Dendritic cell treated with granulocyte-macrophage colony-stimulating factor and Interleukin-4, amounts not matched to agents 40 ng/mL and 50 ng/mL, for 4 days (primary cell): Measurements from ENCODE around the gene BCAS3.

Experiments used
- H3K27ac Mint-ChIP-seq: one replicate; pipeline ENCODE4 v1.8.0; 2022; ENCODE audit warnings: mild to moderate bottlenecking, mixed read lengths
- H3K27me3 Mint-ChIP-seq: one replicate; pipeline ENCODE4 v1.8.0; 2022; ENCODE audit warnings: mild to moderate bottlenecking, mixed read lengths
- H3K36me3 Mint-ChIP-seq: one replicate; pipeline ENCODE4 v1.8.0; 2022; ENCODE audit warnings: low read depth, mixed read lengths
- H3K4me1 Mint-ChIP-seq: one replicate; pipeline ENCODE4 v1.8.0; 2022; ENCODE audit warnings: low read depth, mixed read lengths
- H3K4me3 Mint-ChIP-seq: one replicate; pipeline ENCODE4 v1.8.0; 2022; ENCODE audit warnings: mild to moderate bottlenecking, moderate library complexity, mixed read lengths
- H3K9me3 Mint-ChIP-seq: one replicate; pipeline ENCODE4 v1.8.0; 2022; ENCODE audit warnings: mixed read lengths
- intact Hi-C: fragments of 100-400 bp; cut with micrococcal nuclease; formaldehyde crosslinking; loops from one replicate; pipeline ENCODE4 v1.15.0; 2022

The BCAS3 gene

DNA sequence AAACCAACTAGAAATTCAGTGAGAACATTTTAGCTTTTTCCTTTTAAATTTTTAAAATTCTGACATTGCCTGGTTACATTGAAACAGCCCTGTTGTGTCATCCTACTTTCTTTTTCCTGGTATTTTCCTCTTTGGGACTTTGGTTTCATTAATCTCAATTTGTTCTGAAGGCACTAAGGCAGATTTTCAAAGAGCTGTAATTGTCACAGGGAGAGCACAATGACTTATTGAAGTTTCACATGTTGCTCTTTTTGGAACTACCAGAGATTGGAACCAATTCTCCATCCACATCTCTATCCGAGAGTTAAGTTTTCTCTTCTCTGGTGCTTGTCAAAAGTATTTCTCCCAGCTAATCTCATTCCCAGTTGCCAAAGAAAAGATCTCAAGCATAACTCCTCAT lies 577.3 kb downstream of the BCAS3 start:
- intact Hi-C loops: no loop called here
- Mint-ChIP-seq H3K36me3 (no peaks in the 10 kb centered on the region), H3K4me1 (peaks cover 33% of the 10 kb centered on the region), H3K27me3 (no peaks in the 10 kb centered on the region), H3K9me3 (no peaks in the 10 kb centered on the region), H3K27ac (no peak overlapping the region), H3K4me3 (no peak overlapping the region)

DNA sequence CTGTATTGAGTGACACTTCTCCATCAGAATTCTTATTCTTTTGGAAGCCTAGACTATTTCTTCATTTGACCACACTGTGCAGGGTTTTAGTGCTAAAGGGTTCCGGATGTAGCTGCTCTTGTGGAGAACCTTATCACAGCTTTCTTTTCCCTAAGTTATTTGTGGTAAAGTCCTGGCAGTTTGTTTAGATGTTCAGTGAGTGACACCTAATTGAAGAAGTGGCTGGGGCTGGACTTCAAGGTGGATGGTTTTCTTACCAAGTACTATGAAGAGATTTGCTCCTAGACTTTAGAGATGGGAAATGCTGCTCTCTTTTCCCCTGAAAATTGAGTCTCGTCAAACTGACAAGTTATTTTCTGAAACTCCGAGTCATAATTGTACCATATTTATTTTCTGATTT lies 578.0 kb downstream of the BCAS3 start:
- no peak overlapping the region for H3K4me3 Mint-ChIP-seq
- H3K27me3 Mint-ChIP-seq: no peaks in the 10 kb centered on the region
- no peaks in the 10 kb centered on the region for H3K9me3 Mint-ChIP-seq
- intact Hi-C loops: no loop called here
- H3K36me3 Mint-ChIP-seq: no peaks in the 10 kb centered on the region
- peaks cover 25% of the 10 kb centered on the region for H3K4me1 Mint-ChIP-seq
- H3K27ac Mint-ChIP-seq: no peak overlapping the region

DNA sequence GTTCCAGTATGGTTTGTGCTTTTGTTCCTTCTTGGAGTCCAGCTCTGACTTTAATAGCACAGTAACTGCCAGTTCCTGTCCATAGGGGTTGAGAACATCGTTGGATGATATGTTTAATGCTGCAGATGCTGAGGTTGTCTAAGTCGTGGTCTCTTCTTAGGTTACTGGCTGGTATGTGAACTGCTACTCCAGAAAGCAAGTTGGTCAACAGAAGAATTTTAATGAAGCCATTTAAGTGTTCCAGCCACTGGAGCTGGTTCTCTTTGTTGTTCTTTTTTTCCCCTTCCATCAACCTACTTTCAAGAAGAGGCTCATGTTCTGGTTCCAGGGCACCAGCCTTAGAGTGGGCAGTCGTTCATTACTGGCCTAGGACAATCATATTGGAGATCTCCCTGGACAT lies 581.7 kb downstream of the BCAS3 start:
- no peaks in the 10 kb centered on the region for H3K36me3 Mint-ChIP-seq
- intact Hi-C loops: no loop called here
- no peaks in the 10 kb centered on the region for H3K27me3 Mint-ChIP-seq
- H3K27ac Mint-ChIP-seq: no peak overlapping the region
- peaks cover 6% of the 10 kb centered on the region for H3K4me1 Mint-ChIP-seq
- H3K4me3 Mint-ChIP-seq: no peak overlapping the region
- no peaks in the 10 kb centered on the region for H3K9me3 Mint-ChIP-seq

DNA sequence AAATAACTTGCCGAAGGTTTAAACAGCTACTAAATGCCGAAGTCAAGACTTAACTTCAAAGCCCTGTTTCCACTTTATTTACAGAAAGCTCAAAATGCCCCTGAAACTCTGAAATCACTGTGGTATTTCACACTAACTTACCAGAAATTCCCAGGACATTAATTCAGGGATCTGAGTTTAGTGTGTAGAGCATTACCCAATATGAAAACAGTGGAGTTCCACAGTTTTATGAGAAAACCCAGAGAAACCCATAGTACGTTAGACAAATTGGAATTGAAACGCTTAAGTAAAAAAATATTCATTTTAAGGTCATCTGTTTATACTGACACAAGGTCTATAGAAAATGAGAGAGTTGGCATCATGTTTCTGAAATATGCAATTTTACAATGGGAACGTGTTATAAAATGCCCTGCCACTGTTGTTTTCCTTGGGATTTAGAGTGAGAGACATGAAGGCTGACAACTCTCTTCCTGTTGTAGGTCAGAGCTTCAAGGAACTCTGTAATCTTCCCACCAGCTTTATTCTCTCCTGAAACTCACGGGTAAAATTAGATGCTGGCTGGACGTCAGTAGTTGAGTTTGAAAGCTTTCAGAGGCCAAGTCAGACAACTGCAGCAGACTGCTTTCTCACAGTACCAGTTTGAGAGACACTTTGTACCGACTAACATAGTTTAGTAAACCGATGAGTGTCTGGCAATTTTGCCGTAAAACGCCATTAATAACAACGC lies 582.6 kb downstream of the BCAS3 start:
- peaks cover 2% of the 10 kb centered on the region for H3K4me1 Mint-ChIP-seq
- H3K27me3 Mint-ChIP-seq: no peaks in the 10 kb centered on the region
- intact Hi-C loops: no loop called here
- no peak overlapping the region for H3K4me3 Mint-ChIP-seq
- no peaks in the 10 kb centered on the region for H3K9me3 Mint-ChIP-seq
- H3K27ac Mint-ChIP-seq: no peak overlapping the region
- no peaks in the 10 kb centered on the region for H3K36me3 Mint-ChIP-seq

DNA sequence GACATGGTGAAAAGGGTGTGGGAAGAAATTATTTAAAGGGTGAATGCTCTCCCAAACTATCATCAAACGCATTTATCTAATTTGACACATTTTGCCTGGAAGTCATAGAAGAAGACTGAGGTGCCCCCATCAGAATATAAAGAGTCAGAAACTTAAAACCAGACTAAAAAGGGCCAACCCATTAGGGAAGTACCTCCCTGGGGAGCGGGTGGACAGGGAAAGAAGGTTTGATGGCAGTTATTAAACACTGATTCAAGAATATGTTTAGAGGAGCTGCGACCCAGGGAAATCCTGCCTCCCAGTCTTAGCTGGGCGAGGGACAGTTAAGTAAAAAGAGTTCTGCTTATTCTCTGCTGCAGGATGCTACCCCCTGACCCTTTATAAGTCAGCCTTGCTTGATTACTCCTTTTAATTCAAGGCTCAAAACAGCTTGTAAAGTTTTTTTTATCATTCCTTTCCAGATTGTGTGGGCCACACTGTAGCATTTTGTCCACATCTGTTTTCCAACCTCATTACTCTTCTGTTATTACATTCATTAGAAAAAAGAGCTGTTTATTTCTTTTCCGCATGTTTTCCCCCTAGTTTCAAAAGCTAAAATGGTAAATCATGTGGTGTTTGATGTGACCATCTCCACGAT lies 583.5 kb downstream of the BCAS3 start:
- Mint-ChIP-seq H3K4me3 (no peak overlapping the region), H3K4me1 (no peaks in the 10 kb centered on the region), H3K36me3 (no peaks in the 10 kb centered on the region), H3K27me3 (no peaks in the 10 kb centered on the region), H3K27ac (no peak overlapping the region), H3K9me3 (no peaks in the 10 kb centered on the region)
- intact Hi-C loops: no loop called here

DNA sequence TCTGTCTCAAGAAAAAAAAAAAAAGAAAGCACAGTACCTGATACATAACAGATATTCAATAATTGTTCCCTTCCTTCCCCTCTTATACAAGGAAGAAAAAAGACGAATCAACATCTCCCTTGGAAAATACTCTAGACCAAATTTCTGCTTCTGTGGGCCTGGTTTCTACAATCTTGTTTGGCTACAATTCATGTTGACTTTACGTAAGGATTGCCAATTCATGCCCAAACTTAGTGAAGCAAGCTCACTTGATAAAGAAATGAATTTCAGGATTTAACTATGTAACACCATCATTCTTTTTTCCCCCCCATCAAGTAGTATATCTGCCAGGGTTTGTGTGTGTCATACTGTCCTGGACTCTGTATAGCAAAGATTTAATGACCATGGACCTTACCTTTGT lies 587.7 kb downstream of the BCAS3 start:
- H3K36me3 Mint-ChIP-seq: no peaks in the 10 kb centered on the region
- no peak overlapping the region for H3K27ac Mint-ChIP-seq
- H3K27me3 Mint-ChIP-seq: no peaks in the 10 kb centered on the region
- no peaks in the 10 kb centered on the region for H3K9me3 Mint-ChIP-seq
- H3K4me3 Mint-ChIP-seq: no peak overlapping the region
- intact Hi-C loops: no loop called here
- no peaks in the 10 kb centered on the region for H3K4me1 Mint-ChIP-seq

DNA sequence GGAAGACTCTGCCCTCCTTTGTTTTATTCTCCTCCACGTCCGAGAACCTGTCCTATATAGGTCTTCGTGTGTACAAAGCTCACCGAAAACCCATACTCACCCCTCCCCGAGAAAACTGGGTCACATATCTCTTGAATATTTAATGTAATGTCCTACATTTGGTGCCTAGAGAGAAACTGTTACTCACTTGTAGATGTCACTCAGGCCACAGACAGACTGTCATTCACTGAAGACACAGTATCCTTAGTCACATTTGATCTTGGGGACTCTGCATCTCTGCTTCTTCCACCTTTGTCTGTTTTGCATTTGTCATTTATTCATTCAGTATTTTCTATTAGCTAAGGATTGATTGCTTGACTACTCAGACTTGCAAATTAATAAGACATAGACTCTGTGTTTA lies 590.2 kb downstream of the BCAS3 start:
- Mint-ChIP-seq H3K4me3 (no peak overlapping the region), H3K36me3 (no peaks in the 10 kb centered on the region), H3K9me3 (no peaks in the 10 kb centered on the region), H3K4me1 (no peaks in the 10 kb centered on the region), H3K27ac (no peak overlapping the region), H3K27me3 (no peaks in the 10 kb centered on the region)
- intact Hi-C loops: no loop called here

DNA sequence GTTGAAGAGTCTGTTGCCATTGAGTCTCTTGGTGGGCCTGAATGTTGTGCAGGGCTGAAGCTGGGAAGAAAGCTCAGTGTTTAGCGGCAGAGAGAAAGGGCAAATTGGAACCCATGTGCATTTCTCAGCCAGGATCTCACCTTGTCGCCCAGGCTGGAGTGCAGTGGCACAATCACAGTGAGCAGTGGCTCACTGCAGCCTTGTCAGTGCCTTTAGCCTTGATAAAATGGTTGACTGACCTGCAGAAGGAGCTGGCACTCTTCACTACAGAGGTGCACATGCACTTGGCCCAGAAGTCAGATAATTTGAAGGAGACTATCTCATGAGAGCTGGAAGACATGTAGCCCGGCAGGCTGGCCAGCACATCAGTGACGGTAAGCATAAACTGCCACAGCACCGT lies 597.7 kb downstream of the BCAS3 start:
- H3K27ac Mint-ChIP-seq: no peak overlapping the region
- H3K36me3 Mint-ChIP-seq: no peaks in the 10 kb centered on the region
- H3K4me3 Mint-ChIP-seq: no peak overlapping the region
- H3K4me1 Mint-ChIP-seq: no peaks in the 10 kb centered on the region
- H3K27me3 Mint-ChIP-seq: no peaks in the 10 kb centered on the region
- no peaks in the 10 kb centered on the region for H3K9me3 Mint-ChIP-seq
- intact Hi-C loops: no loop called here

DNA sequence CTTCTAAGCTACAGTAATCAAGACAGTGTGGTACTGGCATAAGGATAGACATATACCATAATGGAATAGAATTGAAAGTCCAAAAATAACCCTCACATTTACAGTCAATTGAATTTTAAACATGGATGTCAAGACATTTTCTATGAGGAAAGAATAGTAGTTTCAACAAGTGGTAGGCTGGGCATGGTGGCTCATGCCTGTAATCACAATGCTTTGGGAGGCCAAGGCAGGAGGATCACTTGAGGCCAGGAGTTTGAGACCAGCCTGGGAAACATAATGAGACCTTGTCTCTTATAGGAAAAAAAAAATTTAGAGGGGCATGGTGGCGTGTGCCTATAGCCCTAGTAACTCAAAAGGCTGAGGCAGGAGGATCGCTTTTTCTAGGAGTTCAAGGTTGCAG lies 599.2 kb downstream of the BCAS3 start:
- H3K27ac Mint-ChIP-seq: no peak overlapping the region
- intact Hi-C loops: no loop called here
- no peaks in the 10 kb centered on the region for H3K27me3 Mint-ChIP-seq
- no peaks in the 10 kb centered on the region for H3K4me1 Mint-ChIP-seq
- H3K4me3 Mint-ChIP-seq: no peak overlapping the region
- H3K9me3 Mint-ChIP-seq: no peaks in the 10 kb centered on the region
- H3K36me3 Mint-ChIP-seq: no peaks in the 10 kb centered on the region

DNA sequence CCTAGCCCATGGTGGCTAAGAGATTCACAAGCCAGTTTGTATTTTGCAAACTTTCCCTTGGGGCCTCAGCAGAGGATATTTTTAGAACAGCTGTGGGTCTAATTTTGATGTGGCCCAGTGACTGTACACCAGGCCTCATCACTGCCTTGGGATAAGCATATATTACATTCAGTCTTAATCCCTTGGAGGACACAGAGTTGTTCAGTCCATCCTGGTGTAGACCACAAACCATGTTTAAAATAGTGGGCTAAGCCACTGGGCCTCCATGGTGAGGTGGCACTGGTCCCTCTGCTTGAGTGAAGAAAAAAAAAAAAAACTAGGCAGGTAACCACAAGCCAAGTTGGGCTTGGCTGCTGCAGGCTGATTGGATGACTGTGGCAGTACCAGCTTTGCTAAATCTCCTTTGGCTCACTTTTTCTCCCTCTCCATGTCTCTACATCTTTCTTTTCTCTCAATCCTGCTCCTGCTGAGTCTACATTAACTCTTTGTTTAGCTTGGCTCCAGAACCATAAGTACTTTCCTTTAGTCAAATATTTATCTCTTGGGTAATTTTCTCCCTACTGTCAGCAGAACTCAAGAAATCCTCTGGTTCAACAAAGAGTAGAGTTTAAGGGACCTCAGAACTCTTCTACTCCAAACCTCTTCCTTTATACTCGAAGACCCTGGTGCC lies 602.0 kb downstream of the BCAS3 start:
- Mint-ChIP-seq H3K9me3 (peaks cover 8% of the 10 kb centered on the region), H3K36me3 (no peaks in the 10 kb centered on the region), H3K4me1 (no peaks in the 10 kb centered on the region), H3K27me3 (no peaks in the 10 kb centered on the region), H3K4me3 (no peak overlapping the region), H3K27ac (no peak overlapping the region)
- intact Hi-C loops: no loop called here

DNA sequence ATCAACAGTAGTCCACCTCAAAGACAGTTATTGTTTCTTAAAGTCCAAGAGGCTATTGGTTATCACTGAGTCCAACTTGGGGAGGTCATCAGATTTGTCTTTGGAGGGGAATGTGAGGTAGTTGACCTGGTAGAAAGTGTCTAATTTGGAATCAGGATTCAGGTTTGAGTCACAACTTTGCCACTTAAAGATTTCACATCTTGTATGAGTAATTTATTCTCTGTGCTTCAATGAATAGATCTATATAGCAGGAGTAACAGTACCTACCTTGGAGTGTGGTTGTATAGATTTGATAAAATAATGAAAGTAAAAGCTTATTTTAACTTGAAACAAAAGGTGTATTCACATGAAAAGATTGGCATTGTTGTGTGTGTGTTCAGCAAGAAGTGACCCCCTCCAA lies 602.7 kb downstream of the BCAS3 start:
- no peak overlapping the region for H3K4me3 Mint-ChIP-seq
- no peaks in the 10 kb centered on the region for H3K4me1 Mint-ChIP-seq
- H3K27me3 Mint-ChIP-seq: no peaks in the 10 kb centered on the region
- H3K27ac Mint-ChIP-seq: no peak overlapping the region
- intact Hi-C loops: no loop called here
- H3K9me3 Mint-ChIP-seq: peaks cover 8% of the 10 kb centered on the region
- no peaks in the 10 kb centered on the region for H3K36me3 Mint-ChIP-seq

DNA sequence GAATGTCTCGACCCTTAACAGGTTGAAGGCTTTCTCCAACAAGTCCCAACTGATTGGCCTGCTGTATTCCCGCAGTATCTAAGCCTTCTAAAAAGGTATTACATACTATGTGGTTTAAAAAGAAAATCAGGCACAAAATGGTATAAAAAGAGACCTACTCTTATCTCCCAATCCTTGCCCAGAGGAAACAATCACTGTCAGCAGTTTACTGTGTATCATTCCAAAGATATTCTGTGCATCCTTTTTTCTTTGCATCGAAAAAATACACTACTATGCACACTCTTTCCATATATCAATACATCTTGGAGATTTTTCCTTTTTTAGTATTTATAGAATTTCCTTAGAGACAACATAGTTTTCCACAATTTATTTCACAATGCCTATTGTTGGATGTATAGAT lies 603.2 kb downstream of the BCAS3 start:
- Mint-ChIP-seq H3K9me3 (peaks cover 8% of the 10 kb centered on the region), H3K36me3 (no peaks in the 10 kb centered on the region), H3K4me3 (no peak overlapping the region), H3K4me1 (no peaks in the 10 kb centered on the region), H3K27me3 (no peaks in the 10 kb centered on the region), H3K27ac (no peak overlapping the region)
- intact Hi-C loops: no loop called here

DNA sequence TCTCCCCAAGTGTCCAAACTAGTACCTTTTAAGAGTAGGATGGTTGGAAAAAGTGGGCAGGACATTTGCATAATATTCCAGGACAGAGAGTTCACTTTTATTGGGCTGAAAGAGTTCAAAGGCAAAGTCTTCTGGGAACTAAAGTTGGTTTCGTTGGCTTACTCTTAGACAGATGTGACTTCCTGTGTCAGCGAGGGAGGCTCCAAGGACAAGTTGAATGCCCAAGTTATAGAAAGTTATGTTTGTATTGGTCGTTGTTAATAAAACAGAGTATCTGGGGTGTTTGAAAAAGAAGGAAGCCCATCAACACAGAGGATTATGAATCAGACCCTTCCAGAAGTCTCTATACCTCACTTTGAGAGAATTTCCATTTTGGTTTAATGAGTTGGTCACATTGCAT lies 604.7 kb downstream of the BCAS3 start:
- no peak overlapping the region for H3K27ac Mint-ChIP-seq

DNA sequence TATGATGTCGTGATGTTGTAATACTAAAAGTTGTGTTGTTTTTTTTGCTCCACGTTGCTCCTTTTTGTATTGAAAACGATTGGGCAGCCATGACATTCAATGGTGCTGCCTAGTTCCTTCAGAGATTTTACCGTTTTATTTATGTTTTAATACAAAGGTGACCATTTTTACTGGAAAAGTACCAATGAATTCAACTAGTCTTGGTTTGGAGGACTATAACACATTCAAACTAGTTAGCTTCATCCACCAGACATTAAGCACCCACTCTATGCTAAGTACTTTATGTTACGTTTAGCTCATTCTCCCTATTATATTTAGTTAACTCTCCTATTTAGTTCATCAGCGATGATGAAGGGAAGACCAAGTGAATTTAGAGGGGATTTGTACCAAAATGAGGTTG lies 605.4 kb downstream of the BCAS3 start:
- H3K4me3 Mint-ChIP-seq: no peak overlapping the region
- no peak overlapping the region for H3K27ac Mint-ChIP-seq
- peaks cover 8% of the 10 kb centered on the region for H3K9me3 Mint-ChIP-seq
- H3K4me1 Mint-ChIP-seq: no peaks in the 10 kb centered on the region
- intact Hi-C loops: no loop called here
- no peaks in the 10 kb centered on the region for H3K27me3 Mint-ChIP-seq
- no peaks in the 10 kb centered on the region for H3K36me3 Mint-ChIP-seq

More for the DNA sequence above, 604.7 kb downstream of the BCAS3 start:
- Mint-ChIP-seq H3K36me3 (no peaks in the 10 kb centered on the region), H3K27me3 (no peaks in the 10 kb centered on the region), H3K4me3 (no peak overlapping the region), H3K4me1 (no peaks in the 10 kb centered on the region), H3K9me3 (peaks cover 8% of the 10 kb centered on the region)
- intact Hi-C loops: no loop called here
